ENCODE results near the gene DGKD.

- TF ChIP-seq CTCF (IDR thresholded peaks at IDR 0.05; ENCODE audit: insufficient read depth, low read depth, low read length) = no peak
- TF ChIP-seq EZH2 (IDR thresholded peaks at IDR 0.05; ENCODE audit: insufficient read depth, low read length) = no peak
Measured at GRCh38 chr2:233346930-233347329, 7.4 kb upstream of the DGKD start.
